ENCODE measurements around the gene RANBP3. TPM values are rescaled to one million over a fixed set of nuclear protein-coding genes. Genes with fewer than 3 reads are reported as not detected.

The RANBP3 gene
- total RNA-seq, 3 donors from 2014 or later (not counting 1 experiment from before 2014, with no cell fraction given): 73.9 to 95.2 (median 89.7) TPM

DNA sequence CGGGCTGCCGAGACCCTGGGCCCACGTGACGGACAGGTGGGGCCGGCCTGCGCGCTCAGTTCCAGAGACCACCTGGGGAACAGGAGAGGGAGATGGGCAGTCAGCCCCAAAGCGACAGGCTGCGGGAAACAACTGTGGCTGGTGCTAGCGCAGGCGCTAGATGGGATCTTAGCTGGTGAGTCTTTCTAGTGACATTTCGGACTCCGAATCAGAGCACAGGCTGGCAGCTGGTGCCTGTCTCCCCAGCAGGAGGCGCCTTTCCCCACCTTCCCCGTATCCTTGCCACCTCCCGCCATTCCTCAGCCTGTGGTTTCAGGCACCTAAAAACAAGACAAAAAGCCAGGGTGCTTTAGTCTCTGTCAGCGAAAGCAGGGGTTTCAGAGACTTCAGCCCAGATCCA, 19.4 kb upstream of the RANBP3 start:
- WGBS (ENCODE audit: insufficient coverage): 92% methylated on average over 17 of the region's 17 CpGs
- TF ChIP-seq, protein P1, sequence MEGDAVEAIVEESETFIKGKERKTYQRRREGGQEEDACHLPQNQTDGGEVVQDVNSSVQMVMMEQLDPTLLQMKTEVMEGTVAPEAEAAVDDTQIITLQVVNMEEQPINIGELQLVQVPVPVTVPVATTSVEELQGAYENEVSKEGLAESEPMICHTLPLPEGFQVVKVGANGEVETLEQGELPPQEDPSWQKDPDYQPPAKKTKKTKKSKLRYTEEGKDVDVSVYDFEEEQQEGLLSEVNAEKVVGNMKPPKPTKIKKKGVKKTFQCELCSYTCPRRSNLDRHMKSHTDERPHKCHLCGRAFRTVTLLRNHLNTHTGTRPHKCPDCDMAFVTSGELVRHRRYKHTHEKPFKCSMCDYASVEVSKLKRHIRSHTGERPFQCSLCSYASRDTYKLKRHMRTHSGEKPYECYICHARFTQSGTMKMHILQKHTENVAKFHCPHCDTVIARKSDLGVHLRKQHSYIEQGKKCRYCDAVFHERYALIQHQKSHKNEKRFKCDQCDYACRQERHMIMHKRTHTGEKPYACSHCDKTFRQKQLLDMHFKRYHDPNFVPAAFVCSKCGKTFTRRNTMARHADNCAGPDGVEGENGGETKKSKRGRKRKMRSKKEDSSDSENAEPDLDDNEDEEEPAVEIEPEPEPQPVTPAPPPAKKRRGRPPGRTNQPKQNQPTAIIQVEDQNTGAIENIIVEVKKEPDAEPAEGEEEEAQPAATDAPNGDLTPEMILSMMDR (IDR thresholded peaks at IDR 0.05): no peak
- Histone ChIP-seq H3K36me3 (ENCODE audit: control insufficient read depth, insufficient read depth, low read length) (no peaks in the 10 kb centered on the region), H3K27me3 (ENCODE audit: control insufficient read depth, insufficient read depth, low read length) (no peaks in the 10 kb centered on the region), H3K9me3 (ENCODE audit: control insufficient read depth, insufficient read depth, low read length) (no peaks in the 10 kb centered on the region), H3K4me3 (ENCODE audit: low read length) (no peak overlapping the region), H3K27ac (ENCODE audit: low read length) (no peak overlapping the region), H3K4me1 (ENCODE audit: control insufficient read depth, insufficient read depth, low read length) (no peaks in the 10 kb centered on the region)
- ATAC-seq (no peak), DNase-seq (no peak)
- H3K27me3 Mint-ChIP-seq (ENCODE audit: low read depth in 2 of 2): no peaks in the 10 kb centered on the region
- H3K4me3 Mint-ChIP-seq: no peak overlapping the region
- no peaks in the 10 kb centered on the region for H3K9me3 Mint-ChIP-seq
- intact Hi-C loops (cut with micrococcal nuclease): no loop called here
- no peaks in the 10 kb centered on the region for H3K36me3 Mint-ChIP-seq
- H3K4me1 Mint-ChIP-seq: no peaks in the 10 kb centered on the region
- no peak overlapping the region for H3K27ac Mint-ChIP-seq

DNA sequence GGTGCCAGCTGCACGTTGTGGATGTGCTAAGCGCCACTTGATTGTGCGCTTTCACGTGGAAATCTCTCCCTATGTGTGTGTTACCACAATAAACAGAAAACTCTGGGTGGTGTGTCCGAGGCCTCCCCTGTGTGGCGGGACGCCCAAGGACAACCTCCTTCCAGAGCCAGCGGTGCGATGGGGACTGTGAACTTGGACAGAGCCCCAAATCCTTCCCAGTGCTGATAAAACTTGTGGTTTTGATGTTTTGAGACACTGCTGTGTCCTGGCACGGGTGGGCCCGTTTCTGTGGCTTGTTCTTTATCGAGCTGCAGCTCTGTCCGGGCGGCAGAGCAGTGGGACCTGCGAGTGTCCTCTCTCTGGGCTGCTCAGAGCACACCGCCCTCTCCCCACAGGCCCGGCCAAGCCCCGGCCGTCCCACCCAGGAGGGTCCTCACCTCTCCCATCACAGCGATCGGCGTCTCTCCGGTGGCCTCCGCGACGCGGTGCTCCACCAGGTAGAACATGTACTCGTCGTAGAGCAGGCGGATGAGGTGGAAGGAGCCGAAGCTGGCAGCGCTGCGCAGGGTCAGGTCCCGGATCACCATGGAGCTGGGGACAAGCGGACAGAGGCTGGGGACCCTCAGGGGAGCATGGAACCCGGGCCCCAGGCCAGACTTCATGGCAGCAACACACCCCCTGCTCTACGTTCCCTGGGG, 18.8 kb upstream of the RANBP3 start:
- Histone ChIP-seq H3K9me3 (ENCODE audit: control insufficient read depth, insufficient read depth, low read length) (no peaks in the 10 kb centered on the region), H3K4me3 (ENCODE audit: low read length) (no peak overlapping the region), H3K36me3 (ENCODE audit: control insufficient read depth, insufficient read depth, low read length) (no peaks in the 10 kb centered on the region), H3K4me1 (ENCODE audit: control insufficient read depth, insufficient read depth, low read length) (no peaks in the 10 kb centered on the region), H3K27me3 (ENCODE audit: control insufficient read depth, insufficient read depth, low read length) (no peaks in the 10 kb centered on the region), H3K27ac (ENCODE audit: low read length) (no peak overlapping the region)
- no peak overlapping the region for H3K27ac Mint-ChIP-seq
- DNase-seq (no peak), ATAC-seq (no peak)
- H3K36me3 Mint-ChIP-seq: no peaks in the 10 kb centered on the region
- H3K9me3 Mint-ChIP-seq: no peaks in the 10 kb centered on the region
- no peaks in the 10 kb centered on the region for H3K27me3 Mint-ChIP-seq (ENCODE audit: low read depth in 2 of 2)
- H3K4me3 Mint-ChIP-seq: no peak overlapping the region
- 94% methylated on average over 37 of the region's 37 CpGs for WGBS (ENCODE audit: insufficient coverage)
- no peaks in the 10 kb centered on the region for H3K4me1 Mint-ChIP-seq
- intact Hi-C loops (cut with micrococcal nuclease): no loop called here
- TF ChIP-seq, protein P1 (IDR thresholded peaks at IDR 0.05): no peak

DNA sequence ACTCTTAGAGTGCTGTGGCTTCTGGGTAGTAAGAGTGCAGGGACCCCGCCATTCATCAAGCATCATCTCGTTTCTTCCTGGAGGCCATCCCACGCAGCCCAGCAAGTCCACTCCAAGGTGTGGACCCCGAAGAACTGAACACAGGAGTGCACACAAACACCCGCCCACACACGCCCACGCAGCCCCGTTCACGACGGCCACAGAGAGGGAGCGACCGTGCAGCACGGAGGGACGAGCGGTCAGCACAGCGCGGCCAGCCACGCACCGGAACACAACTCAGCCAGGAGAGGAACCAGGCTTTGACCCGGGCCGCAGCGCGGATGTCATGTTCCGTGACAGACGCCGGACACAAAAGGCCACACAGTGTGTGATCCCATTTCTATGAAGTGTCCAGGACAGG, 18.2 kb upstream of the RANBP3 start:
- intact Hi-C loops (cut with micrococcal nuclease): no loop called here
- DNase-seq (no peak), ATAC-seq (no peak)
- Mint-ChIP-seq H3K36me3 (no peaks in the 10 kb centered on the region), H3K27me3 (ENCODE audit: low read depth in 2 of 2) (no peaks in the 10 kb centered on the region), H3K9me3 (no peaks in the 10 kb centered on the region), H3K4me3 (no peak overlapping the region), H3K4me1 (no peaks in the 10 kb centered on the region), H3K27ac (no peak overlapping the region)
- H3K9me3 ChIP-seq (ENCODE audit: control insufficient read depth, insufficient read depth, low read length): no peaks in the 10 kb centered on the region
- WGBS (ENCODE audit: insufficient coverage): 94% methylated on average over 26 of the region's 26 CpGs
- H3K27ac ChIP-seq (ENCODE audit: low read length): no peak overlapping the region
- TF ChIP-seq, protein P1 (IDR thresholded peaks at IDR 0.05): no peak
- no peaks in the 10 kb centered on the region for H3K27me3 ChIP-seq (ENCODE audit: control insufficient read depth, insufficient read depth, low read length)
- H3K4me3 ChIP-seq (ENCODE audit: low read length): no peak overlapping the region
- H3K4me1 ChIP-seq (ENCODE audit: control insufficient read depth, insufficient read depth, low read length): no peaks in the 10 kb centered on the region
- no peaks in the 10 kb centered on the region for H3K36me3 ChIP-seq (ENCODE audit: control insufficient read depth, insufficient read depth, low read length)

DNA sequence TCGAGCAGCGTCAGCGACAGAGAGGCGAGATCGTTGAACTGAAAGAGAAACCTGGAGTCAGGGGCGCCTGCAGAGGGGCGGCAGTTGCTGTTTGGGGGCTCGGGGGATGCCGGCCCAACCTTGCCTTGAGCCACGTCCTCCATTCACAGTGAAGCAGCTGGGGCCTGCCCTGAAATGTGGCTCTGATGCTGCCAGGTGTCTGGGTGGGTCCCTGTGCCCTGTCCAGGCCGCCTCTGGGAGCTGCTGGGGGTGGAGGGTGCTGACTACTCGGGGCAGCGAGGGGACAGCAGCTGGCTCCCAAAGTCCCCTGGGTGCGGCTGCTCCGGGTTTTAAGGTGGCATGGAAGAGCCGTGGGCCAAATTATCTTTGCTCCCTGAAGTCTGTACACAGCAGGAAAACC, 17.7 kb upstream of the RANBP3 start:
- Histone ChIP-seq H3K4me1 (ENCODE audit: control insufficient read depth, insufficient read depth, low read length) (no peaks in the 10 kb centered on the region), H3K4me3 (ENCODE audit: low read length) (no peak overlapping the region), H3K9me3 (ENCODE audit: control insufficient read depth, insufficient read depth, low read length) (no peaks in the 10 kb centered on the region), H3K27ac (ENCODE audit: low read length) (no peak overlapping the region), H3K36me3 (ENCODE audit: control insufficient read depth, insufficient read depth, low read length) (no peaks in the 10 kb centered on the region), H3K27me3 (ENCODE audit: control insufficient read depth, insufficient read depth, low read length) (no peaks in the 10 kb centered on the region)
- Mint-ChIP-seq H3K4me1 (no peaks in the 10 kb centered on the region), H3K27ac (no peak overlapping the region), H3K36me3 (no peaks in the 10 kb centered on the region), H3K27me3 (ENCODE audit: low read depth in 2 of 2) (no peaks in the 10 kb centered on the region), H3K9me3 (no peaks in the 10 kb centered on the region), H3K4me3 (no peak overlapping the region)
- ATAC-seq (no peak), DNase-seq (no peak)
- 88% methylated on average over 16 of the region's 16 CpGs for WGBS (ENCODE audit: insufficient coverage)
- intact Hi-C loops (cut with micrococcal nuclease): no loop called here
- TF ChIP-seq, protein P1 (IDR thresholded peaks at IDR 0.05): no peak

All from natural killer cell (primary cell).